ENCODE data around the gene ANKRD11.

The ANKRD11 gene

DNA sequence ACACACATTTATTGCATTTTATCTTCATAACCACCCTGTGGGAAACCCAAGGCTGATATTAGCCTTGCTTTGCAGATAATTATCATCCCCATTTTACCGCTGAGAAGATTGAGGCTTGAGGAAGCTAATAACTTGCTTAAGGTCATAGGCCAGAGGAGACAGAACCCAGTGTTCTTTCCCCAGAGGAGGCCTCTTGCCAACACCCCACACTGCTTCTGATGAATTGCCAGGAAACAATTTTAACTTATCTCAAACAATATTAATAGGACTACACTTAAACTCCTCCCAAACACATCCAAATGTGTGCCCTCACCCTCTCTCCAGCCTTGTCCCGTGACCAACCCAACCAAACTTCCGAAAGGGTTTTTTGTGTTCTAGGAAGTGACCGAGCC is 15.7 kb upstream of the ANKRD11 start:
- no peak for DNase-seq

DNA sequence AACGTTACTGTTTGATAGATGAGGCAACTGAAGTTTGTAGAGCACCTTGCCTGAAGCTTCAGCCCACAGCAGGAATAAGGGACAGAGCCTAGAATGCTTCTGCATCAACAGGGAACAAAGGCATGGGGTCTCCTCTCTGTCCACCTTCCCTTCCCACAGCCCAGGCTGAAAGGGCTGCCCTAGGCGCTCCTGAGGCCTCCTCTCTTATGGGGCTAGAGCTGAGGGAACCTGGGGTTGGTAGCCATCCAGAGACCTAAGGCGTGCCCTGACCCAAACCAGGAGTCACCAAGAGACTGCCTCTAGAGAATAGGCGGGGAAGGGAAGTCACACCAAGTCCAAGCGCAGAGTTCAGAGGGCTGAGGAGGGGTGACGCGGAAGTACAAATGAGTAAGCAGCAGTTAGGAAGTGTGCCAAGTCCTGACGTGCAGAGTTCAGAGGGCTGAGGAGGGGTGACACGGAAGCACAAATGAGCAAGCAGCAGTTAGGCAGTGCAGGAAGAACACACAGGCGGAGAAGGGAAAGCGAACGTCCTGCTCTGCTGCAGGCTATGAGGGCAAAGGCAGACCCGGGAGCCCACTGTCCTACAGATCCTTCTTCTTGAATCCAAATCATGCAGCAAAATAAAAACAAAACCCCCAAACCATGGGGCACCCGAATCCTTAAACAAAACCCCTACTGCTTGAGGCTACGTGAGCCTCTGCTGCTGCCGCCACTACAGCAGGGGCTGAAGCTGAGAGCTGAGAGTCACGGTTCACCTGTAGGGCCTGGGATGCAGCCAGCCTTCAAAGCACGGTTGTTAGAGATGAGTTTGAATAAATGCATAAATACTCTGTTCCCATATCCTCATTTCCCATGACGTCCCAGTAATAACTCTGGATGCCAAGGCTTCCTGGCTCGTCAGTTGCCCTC is 15.1 kb upstream of the ANKRD11 start:
- no peak for DNase-seq

DNA sequence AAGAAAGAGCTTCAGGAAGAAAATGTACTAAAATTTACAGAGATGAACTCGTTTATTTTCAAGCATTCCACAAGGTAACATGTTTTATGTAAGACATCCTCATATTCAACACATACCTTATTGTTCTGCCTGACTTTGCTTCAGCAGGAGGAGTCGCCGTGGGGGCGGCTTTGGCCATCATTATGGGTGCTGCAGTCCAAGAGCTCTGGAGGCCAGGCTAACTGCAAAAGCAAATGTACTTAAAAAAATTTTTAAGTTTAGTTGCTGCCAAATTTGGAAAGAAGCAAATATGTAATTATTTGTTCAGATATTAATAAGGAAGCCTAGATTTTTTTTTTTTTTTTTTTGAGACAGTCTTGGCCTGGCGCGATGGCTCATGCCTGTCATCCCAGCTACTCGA is 13.7 kb upstream of the ANKRD11 start:
- DNase-seq, result no peak

DNA sequence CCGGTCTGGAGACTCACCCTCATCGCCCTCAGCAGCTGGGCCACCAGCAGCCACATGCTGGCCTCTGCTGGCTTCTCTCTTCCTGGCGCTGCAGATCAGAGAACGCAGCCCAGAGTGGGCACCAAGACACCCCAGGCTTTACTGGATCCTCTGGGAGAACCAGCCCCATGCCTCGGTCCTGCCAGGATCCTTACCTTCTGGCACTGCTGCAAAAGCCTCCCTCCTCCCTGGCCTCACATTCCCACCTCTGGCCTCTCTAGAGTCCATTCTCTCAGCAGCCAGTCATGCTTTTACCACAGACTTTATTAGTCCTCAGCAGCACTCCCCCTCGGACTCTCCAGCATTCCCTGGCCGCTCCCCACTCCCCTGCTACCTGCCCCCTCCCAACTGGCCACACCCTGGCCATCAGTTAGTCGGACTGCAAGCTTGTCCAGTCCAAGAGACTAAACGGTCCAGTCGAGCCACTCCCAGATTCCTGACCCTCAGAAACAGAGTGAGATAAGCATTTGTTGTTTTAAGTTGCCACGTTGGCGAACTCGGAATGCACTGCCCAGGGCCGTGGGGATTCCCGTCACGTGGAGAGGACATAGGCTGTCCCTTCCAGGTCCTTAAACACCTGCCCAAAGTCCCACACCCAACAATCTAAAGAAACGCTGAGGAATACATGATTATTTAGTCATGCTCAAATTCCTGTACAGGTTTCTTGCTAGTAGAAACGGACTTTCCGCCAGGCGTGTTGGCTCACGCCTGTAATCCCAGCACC is 11.9 kb upstream of the ANKRD11 start:
- no peak for DNase-seq

DNA sequence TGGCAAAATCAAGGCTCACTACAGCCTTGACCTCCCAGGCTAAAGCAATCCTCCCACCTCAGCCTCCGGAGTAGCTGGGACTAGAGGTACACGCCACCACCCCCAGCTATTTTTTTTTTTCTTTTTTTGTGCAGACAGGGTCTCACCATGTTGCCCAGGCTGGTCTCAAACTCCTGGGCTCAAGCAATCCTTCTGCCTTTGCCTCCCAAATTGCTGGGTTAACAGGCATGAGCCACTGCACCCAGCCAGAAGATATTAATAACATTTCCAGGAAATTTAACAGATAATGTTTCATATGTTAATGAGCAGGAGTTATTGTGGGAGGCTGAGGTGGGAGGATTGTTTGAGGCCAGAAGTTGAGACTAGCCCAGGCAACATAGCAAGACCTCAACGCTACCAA is 9.4 kb upstream of the ANKRD11 start:
- DNase-seq, result no peak

DNA sequence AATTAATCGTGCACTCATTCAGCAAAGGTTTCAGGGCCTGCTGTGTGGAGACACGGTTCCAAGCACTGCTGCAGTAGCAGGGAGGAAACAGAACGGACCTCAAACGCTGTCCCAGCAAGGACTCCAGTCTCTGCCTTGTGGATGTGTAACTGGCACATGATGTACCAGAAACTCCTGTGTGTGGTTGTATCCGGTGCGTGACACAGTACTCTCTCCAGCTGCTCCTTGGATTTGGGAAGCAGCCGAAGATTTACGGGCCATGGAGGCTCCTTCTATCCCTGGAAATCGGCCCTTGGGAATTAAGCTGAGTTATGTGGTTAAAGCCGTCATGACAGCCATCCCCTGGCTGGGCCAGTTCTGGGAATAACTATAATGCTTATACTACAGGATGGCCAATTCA is 8.5 kb upstream of the ANKRD11 start:
- no peak for DNase-seq

DNA sequence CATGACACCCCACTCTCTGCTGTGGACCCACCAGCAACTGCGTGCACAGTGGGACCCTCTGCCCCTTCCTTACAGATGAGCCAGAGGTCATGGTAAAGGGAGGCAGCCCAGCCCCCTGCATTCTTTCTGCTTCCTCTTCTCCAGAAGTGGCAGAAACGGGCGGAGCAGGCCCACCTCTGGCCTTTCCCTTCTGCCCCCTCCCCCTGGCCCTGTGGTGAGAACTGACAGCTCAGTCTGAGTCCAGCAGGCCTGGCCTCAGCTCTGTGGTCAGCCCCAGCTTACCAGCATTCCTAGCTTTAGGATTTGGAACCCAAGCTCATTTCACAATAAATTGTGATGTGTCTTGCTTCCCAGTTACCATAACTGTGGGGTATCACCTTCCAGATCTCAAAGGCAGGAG is 4.8 kb upstream of the ANKRD11 start:
- DNase-seq, result no peak

DNA sequence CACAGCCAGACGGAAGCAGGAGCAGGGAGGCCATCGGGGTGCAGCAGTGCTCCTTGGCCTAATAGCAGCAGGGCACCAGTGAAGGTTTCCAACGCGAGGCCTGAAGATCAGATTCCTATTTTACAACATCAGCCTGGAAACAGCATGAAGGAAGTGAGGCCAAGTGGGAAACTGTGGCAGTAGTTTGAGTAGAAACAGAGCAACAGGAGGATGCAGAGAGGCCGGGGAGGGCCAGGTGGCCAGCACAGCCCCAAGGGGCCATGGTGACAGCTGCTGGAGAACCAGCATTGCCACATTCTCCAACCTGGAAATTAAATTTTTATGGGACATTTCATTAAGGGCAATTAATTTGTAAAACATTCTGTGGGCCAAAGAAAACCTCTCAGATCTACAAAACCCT is 3.4 kb upstream of the ANKRD11 start:
- no peak for DNase-seq

DNA sequence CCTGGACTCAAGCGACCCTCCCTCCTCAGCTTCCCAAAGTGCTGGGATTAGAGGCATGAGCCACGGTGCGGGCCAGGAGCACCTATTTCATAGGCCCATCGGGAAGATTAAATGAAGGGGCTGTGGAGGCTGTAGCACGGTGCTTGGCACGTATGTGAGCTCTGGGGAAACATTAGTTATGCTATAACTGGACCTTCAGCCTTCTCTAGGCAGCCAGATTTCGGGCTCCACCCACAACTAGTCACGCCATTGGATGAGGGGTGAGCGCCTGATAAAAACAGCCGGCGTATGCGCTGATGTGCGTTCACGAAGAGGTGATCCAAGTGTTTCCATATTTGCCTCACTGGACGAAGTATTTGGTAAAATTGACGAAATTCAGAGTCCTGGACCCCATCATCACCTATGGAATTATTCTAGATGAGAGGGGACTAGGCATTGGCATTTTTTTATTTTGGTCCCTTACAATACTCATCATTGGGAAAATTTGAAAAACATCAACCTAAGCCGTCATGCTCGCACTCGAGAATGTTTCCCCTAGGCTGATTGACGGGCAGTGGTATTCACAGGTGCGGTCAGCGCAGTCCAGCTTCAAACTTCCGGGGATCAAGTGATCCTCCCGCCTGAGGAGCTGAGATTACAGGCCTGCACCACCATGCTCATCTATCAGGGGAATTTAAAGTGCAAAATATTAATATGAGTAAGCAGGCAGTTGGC is 1.8 kb upstream of the ANKRD11 start:
- no peak for DNase-seq

DNA sequence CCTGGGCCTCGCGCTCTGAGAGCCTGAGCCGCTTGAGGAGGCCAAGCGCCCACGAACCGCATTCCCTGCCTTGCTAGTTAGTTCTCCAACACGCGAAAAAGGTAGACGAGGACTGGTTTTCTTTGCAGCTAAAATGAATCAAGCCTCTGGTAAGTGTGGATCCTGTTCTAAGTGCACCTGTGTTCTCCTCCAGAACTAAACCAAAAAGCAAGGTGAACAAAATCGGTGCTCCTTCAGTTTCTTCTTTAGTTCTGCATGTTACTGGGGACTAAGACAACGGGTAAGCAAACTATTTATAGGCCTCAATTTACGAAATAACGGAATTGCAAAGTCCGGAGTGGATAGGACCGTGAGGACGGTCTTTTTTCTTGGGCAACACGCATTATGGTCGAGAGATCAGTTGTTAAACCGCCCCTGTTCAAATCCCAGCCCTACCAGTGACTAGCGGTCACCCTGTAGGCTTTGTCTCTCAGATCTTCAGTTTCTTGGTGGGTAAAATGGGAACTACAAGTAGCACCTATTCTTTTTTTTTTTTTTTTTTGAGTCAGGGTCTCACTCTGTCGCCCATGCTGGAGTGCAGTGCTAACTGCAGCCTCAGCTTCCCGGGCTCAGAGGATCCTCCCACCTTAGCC is 993 bp upstream of the ANKRD11 start:
- no peak for DNase-seq

DNA sequence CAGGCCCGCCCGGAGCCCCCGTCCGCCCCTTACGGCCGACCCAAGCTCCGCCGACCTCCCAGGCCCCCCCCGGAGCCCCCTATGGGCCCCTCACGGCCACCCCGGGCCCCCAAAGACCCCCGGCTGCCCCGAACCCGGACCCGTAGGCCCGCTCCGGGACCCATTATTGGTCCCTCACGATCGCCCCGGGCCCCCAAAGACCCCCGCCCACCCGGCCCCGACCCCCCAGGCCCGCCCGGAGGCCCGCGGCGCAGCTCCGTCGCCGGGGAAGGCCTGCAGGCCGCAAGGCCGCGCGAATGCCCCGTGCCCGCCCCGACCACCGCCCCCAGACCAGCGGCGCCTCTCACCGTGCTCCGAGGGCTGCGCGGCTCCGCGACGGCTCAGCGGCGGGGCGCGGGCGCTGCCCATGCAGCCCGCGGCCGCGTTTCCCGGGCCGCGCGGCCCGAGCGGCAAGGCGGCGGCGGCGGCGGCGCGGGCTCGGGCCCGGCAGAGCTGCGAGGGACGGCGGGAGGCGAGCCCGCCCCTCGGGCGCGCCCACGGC is 393 bp downstream of the ANKRD11 start:
- DNase-seq, result no peak

DNA sequence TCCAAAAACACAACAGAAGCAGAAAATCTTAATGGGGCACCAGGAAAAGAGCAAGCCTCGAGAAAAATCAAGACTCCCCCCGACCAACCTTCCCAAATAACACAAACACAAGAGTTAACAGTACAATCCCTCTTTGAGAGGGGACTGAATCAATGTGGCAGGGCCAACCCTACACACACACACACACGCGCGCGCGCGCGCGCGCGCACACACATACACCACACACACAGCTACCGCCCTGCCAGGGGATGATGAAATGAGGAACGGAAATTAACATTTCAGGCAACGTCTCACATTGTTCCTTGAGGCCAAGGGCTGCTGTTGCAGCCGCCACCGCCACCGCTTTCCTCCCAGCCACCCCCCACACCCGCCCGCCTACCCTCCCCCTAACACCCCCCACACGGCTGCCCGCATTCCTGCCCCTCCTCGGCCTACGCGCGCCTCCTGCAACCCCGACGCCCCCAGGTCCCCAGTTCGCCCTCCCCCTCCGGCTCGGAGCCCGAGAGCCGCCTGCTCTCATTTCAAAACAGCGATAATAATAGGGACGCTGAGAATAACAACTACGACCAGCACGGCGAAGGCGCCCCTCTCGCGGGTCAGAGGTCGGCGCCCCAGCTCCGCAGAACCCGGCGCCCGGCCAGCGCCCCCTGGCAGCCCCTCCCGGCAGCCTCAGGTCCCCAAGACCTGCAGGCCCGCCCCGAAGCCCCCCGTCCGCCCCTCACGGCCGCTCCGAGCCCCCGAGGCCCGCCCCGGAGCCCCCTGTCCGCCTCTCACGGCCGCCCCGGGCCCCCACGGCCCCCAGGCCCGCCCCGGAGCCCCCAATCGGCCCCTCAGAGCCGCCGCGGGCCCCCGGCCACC is 1.1 kb downstream of the ANKRD11 start:
- DNase-seq, result no peak

DNA sequence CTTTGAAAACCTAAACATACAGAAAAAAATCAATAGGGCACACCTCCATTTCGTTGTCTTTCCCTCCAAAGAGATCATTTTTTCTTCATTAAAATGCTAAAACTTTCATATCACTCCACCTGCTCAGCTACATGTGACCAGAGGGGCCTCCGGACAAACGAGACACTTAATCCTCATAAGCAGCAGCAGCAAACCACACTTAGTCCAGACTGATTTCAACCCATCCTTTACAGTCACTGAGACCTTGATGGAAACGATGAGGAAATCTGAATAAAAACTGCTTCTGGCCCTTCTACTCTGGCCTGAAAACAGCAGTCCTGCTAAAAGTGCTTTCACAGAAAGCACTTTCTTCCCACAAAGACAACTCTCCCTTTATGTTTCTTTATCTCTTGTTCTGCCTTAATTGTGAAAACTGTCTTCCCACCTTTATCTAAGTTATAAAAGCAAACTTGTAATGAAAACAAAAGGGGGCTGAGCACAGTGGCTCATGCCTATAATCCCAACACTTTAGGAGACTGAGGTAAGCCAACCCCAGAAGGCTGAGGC is 4.6 kb downstream of the ANKRD11 start:
- no peak for DNase-seq

DNA sequence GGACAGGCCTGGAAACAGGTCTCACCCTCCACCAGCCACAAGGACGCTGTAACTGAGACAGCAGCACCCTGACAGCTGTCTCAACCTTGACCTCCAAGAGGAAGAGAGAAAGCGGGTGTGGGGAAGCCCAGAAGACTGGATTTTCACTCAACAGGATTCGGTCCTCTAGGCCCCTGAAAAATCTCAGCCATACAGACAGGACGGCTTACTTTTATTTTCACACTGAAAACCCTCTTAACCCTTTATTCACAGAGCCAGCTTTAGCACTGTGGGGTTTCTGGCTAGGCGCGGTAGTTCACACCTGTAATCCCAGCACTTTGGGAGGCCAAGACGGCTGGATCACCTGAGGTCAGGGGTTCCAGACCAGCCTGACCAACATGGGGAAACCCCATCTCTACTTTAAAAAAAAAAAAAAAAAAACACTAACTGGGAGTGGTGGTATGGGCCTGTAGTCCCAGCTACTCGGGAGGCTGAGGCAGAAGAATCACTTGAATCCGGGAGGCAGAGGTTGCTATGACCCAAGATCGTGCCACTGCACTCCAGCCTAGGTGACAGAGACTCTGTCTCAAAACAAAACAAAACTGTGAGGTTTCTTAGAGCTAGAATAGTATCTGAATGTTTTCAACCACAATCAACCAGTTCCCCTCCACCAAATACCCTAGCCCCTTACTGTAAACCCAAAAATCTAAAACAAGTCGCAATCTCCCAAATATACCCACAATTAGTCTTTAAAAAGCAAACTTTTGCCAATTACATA is 5.3 kb downstream of the ANKRD11 start:
- no peak for DNase-seq

DNA sequence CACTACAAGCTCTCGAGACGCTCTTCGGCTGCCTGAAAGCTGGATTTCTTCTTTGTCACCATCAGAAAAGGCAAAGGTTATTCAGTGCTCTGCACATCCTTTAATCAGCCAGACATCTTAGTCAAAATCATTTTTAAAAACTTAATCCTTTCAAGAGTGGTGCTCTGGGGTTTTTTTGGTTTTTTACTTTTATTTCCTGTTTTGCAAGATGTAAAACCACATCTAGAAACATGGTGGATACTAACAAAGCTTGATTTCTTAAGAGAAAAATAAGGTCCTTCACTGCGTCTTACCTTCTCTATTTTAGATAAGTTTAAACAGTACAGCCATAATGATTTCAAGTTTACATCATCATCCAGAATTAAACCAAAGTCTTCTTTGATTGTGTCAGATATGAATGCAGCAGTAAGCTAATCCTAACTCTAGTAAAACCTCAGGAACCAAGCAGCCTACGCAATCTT is 6.3 kb downstream of the ANKRD11 start:
- DNase-seq, result no peak

DNA sequence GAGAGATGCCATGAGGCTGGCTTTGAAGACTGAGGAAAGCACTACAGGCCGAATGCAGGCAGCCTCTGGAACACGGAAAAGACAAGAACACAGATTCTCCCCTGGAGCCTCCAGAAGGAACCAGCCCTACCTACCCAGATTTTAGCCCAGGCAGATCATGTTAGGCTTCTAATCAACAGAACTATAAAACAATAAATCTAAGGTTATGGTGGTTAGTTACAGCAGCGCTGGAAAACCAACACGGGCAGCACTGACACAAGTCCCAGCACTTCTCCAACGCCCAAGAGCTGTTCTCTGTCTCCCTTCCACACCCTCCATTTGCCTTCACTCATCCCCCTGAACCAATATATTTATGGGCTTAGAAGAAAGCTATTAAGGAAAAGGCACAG is 7.5 kb downstream of the ANKRD11 start:
- DNase-seq, result no peak

DNA sequence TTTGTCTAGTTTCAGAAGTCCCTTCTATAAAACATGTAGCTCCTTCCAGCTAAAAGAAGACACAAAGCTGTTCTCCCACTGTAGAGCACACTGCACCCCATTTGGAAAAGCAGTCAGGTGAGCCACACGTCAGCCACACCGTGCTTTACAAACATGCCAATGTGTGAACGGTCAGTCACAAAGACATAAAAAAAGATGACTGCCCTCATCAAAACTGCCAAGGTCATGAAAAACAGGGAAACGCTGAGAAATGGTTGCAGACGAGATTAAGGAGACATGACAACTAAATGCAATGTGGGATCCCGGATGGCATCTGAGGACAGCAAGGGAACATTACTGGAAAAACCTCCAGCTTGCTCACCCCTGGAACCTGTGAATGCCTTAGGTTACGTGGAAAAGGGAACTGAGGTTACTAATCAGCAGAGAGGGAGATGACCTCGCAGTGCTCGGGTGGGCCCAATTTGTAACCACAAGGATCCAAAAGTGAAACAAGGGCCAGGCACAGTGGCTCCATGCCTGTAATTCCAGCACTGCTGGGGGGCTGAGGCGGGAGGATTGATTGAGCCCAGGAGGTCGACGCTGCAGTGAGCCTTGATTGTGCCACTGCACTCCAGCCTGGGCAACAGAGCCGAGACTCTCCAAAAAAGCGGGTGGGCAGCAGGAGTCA is 8.1 kb downstream of the ANKRD11 start:
- no peak for DNase-seq

DNA sequence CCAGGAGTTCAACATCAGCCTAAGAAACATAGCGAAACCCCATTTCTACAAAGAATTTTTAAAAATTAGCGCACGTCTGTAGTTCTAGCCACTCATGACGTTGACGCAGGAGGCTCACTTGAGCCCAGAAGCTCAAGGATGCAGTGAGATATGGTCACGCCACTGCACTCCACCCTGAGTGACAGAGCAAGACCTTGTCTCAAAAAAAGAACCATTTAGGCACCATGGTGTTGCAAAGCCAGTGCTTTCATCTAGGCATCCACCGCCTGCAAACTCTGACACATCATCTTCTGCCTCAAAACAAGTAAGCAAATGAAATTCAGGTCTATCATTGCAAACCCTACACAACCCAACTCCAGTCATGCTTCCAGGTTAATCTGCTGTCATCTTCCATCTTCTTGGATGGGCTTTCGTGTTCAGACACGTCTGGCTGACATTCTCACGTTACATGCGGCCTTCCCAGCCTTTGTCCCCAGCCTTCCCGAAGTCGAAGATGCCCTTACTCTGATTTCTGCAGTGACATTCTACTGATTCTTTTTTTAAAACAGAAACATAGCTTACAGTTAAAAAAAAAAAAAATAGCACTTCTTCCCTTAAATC is 8.9 kb downstream of the ANKRD11 start:
- no peak for DNase-seq

DNA sequence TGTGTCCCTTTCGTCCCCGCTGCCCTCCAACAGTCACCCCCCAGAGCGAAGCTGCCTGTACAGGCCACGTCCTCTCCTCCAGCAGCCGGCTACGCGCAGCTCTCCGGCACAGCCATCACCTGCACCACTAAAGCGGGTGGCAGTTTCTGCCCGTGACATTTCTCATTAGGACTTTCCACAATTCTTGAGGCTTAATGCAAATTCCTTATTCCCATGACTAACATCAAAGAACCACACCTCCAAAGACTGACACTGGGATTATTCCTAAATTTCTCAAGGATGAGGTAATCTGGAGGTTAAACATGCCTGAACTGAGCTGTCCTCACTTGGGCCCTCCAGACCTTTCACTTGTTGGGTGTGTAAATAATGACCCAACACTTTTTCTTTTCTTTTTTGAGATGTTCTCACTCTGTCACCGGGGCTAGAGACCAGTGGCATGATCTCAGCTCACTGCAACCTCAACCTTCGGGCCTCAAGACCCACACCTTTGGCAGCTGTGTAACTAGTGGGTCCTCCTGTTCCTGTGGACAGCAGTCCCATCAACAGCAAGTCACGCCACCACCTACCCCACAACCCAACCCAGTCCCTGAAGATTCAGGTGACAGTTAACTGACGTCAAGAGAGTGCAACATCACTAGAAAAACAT is 11.7 kb downstream of the ANKRD11 start:
- DNase-seq, result no peak

Measured in cerebellar nuclear complex (tissue), 1 donor.